ENCODE data around the gene DCAF12. TPM values are rescaled to one million over a fixed set of nuclear protein-coding genes. Genes with fewer than 3 reads are reported as not detected.

The DCAF12 gene
- total RNA-seq, 1 experiment from 2014 or later, result 40.2 TPM

DNA sequence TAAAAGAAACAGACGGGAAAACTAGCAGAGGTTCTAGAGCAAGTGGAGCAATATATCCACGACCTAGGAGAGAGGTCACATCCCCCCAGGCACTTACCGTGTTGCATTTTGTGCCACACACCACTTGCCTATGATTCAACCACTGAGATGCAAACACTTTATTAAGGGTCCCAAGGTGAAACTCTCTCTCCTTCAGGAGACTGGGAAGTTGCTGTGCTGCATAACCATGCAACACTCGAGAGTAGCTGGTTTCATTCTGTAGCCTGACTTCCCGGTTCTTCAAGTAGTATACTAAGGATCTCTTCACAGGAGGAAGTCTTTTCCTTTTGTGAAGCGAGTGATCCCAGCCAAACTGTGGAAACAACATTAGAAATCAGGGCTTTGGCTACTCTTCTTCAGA lies 1.6 kb downstream of the DCAF12 start:
- no TSS peak for BruUV-seq (replicated peaks)
- peaks cover 10 to 12% of the 10 kb centered on the region in 2 experiments for H3K4me1 ChIP-seq (ENCODE audit: control insufficient read depth in 1 of 2, insufficient read depth in 2 of 2, low read length in 2 of 2)
- H2AFZ ChIP-seq (ENCODE audit: low read depth, low read length, poor library complexity, severe bottlenecking), result no peak overlapping the region
- H4K20me1 ChIP-seq (ENCODE audit: insufficient read depth), result no peaks in the 10 kb centered on the region
- ATAC-seq (no peak), DNase-seq (ENCODE audit: low read depth, low spot score) (no peak)
- H3K9me3 ChIP-seq (ENCODE audit: control insufficient read depth in 1 of 2, insufficient read depth in 1 of 2, low read depth in 1 of 2, low read length in 2 of 2), result no peaks in the 10 kb centered on the region
- H3K4me3 ChIP-seq (replicated peaks in 1 of 2; ENCODE audit: low read depth in 1 of 2, low read length in 2 of 2), result peak overlapping the region; percentile 63 to 85
- RAD21 ChIA-PET (ENCODE audit: low non-redundant PET in 1 of 2, low total read pairs in 2 of 2, uncharacterized antibody in 2 of 2, unreplicated experiment in 2 of 2), result no interaction called here
- peak overlapping the region; percentile 88 for H3K9ac ChIP-seq (ENCODE audit: low read length)
- H3K9me2 ChIP-seq (ENCODE audit: insufficient read depth), result no peaks in the 10 kb centered on the region
- peak overlapping the region; percentile 84 for H3K4me2 ChIP-seq (ENCODE audit: low read length)
- TF ChIP-seq, protein P1, sequence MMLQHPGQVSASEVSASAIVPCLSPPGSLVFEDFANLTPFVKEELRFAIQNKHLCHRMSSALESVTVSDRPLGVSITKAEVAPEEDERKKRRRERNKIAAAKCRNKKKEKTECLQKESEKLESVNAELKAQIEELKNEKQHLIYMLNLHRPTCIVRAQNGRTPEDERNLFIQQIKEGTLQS (IDR thresholded peaks at IDR 0.05), result no peak
- H3K27me3 ChIP-seq (ENCODE audit: insufficient read depth, low read length), result no peaks in the 10 kb centered on the region
- CTCF ChIA-PET, result no interaction called here
- POLR2A ChIA-PET, result no interaction called here
- H3K36me3 ChIP-seq (ENCODE audit: control insufficient read depth in 1 of 2, insufficient read depth in 2 of 2, low read length in 2 of 2), result peaks cover 13 to 19% of the 10 kb centered on the region in 2 experiments; a peak in 3 of 4 replicates
- H3K79me2 ChIP-seq (ENCODE audit: insufficient read depth, low read length), result peaks cover 60% of the 10 kb centered on the region
- H3K27ac ChIP-seq (ENCODE audit: low read depth, low read length), result peak overlapping the region; percentile 86; the same call in 1 of the 2 replicates
- intact Hi-C loops (cut with micrococcal nuclease), result loop anchor here (5.0 kb wide), 2 partner anchors 127 to 252 kb away; partner anchors contain the start of gene MYORG

DNA sequence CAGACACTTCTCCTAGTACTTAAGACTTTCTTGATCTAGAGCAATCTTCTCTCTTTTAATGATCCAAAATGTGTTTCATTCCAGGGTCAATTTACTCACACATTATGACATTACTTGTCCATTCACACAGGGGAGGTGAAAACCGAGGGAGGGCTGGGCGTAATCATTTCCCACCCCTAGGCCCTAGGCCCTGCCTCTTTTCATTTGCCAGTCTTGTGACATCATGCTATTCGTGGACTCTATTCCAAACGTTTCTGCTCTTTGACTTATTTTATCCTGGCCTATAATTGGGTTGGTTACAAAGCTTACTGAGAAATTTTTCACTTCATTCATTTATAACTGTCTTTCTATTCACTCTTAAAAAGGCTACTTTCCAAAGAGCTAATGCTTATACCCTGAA lies 2.4 kb downstream of the DCAF12 start:
- H3K4me3 ChIP-seq (replicated peaks in 1 of 2; ENCODE audit: low read depth in 1 of 2, low read length in 2 of 2), result no peak overlapping the region

More for the DNA sequence above, 2.4 kb downstream of the DCAF12 start:
- TF ChIP-seq TCF7L2 (IDR thresholded peaks at IDR 0.05; ENCODE audit: borderline replicate concordance, extremely low read depth, insufficient read depth, insufficient read length) (no peak), CBX3 (IDR thresholded peaks at IDR 0.05; ENCODE audit: low read depth) (no peak), YY1 (IDR thresholded peaks at IDR 0.05; ENCODE audit: extremely low read depth, insufficient replicate concordance, low read depth, low read length) (no peak), FOSL1 (IDR thresholded peaks at IDR 0.05; ENCODE audit: low read depth) (no peak), SP1 (IDR thresholded peaks at IDR 0.05; ENCODE audit: low read depth) (no peak), POLR2AphosphoS5 (IDR thresholded peaks at IDR 0.05; ENCODE audit: low read depth, low read length) (no peak), CEBPB (IDR thresholded peaks at IDR 0.05; ENCODE audit: low read depth) (no peak), ZFX (IDR thresholded peaks at IDR 0.05) (no peak), JUND (IDR thresholded peaks at IDR 0.05) (no peak)
- TF ChIP-seq, protein P2, sequence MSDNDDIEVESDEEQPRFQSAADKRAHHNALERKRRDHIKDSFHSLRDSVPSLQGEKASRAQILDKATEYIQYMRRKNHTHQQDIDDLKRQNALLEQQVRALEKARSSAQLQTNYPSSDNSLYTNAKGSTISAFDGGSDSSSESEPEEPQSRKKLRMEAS (IDR thresholded peaks at IDR 0.05), result no peak
- TF ChIP-seq, protein P3, sequence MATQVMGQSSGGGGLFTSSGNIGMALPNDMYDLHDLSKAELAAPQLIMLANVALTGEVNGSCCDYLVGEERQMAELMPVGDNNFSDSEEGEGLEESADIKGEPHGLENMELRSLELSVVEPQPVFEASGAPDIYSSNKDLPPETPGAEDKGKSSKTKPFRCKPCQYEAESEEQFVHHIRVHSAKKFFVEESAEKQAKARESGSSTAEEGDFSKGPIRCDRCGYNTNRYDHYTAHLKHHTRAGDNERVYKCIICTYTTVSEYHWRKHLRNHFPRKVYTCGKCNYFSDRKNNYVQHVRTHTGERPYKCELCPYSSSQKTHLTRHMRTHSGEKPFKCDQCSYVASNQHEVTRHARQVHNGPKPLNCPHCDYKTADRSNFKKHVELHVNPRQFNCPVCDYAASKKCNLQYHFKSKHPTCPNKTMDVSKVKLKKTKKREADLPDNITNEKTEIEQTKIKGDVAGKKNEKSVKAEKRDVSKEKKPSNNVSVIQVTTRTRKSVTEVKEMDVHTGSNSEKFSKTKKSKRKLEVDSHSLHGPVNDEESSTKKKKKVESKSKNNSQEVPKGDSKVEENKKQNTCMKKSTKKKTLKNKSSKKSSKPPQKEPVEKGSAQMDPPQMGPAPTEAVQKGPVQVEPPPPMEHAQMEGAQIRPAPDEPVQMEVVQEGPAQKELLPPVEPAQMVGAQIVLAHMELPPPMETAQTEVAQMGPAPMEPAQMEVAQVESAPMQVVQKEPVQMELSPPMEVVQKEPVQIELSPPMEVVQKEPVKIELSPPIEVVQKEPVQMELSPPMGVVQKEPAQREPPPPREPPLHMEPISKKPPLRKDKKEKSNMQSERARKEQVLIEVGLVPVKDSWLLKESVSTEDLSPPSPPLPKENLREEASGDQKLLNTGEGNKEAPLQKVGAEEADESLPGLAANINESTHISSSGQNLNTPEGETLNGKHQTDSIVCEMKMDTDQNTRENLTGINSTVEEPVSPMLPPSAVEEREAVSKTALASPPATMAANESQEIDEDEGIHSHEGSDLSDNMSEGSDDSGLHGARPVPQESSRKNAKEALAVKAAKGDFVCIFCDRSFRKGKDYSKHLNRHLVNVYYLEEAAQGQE (IDR thresholded peaks at IDR 0.05; ENCODE audit: low read depth), result no peak
- no peak overlapping the region for H2AFZ ChIP-seq (ENCODE audit: low read depth, low read length, poor library complexity, severe bottlenecking)
- BruUV-seq (replicated peaks), result no TSS peak
- no peaks in the 10 kb centered on the region for H3K9me3 ChIP-seq (ENCODE audit: control insufficient read depth in 1 of 2, insufficient read depth in 1 of 2, low read depth in 1 of 2, low read length in 2 of 2)
- no peaks in the 10 kb centered on the region for H3K9me2 ChIP-seq (ENCODE audit: insufficient read depth)
- ATAC-seq (no peak), DNase-seq (ENCODE audit: low read depth, low spot score) (no peak)
- CTCF ChIA-PET, result no interaction called here
- intact Hi-C loops (cut with micrococcal nuclease), result no loop called here
- no peaks in the 10 kb centered on the region for H3K27me3 ChIP-seq (ENCODE audit: insufficient read depth, low read length)
- H3K36me3 ChIP-seq (ENCODE audit: control insufficient read depth in 1 of 2, insufficient read depth in 2 of 2, low read length in 2 of 2), result peaks cover 13 to 19% of the 10 kb centered on the region in 2 experiments; a peak in 3 of 4 replicates
- peaks cover 10 to 12% of the 10 kb centered on the region in 2 experiments for H3K4me1 ChIP-seq (ENCODE audit: control insufficient read depth in 1 of 2, insufficient read depth in 2 of 2, low read length in 2 of 2)
- H3K79me2 ChIP-seq (ENCODE audit: insufficient read depth, low read length), result peaks cover 68% of the 10 kb centered on the region
- RAD21 ChIA-PET (ENCODE audit: low non-redundant PET in 1 of 2, low total read pairs in 2 of 2, uncharacterized antibody in 2 of 2, unreplicated experiment in 2 of 2), result no interaction called here
- no peaks in the 10 kb centered on the region for H4K20me1 ChIP-seq (ENCODE audit: insufficient read depth)
- H3K27ac ChIP-seq (ENCODE audit: low read depth, low read length), result no peak overlapping the region
- POLR2A ChIA-PET, result no interaction called here
- H3K9ac ChIP-seq (ENCODE audit: low read length), result no peak overlapping the region
- H3K4me2 ChIP-seq (ENCODE audit: low read length), result no peak overlapping the region
